Heart left ventricle (tissue), 16 donors: Measurements from ENCODE around the gene KRTAP5-6. TPM values are rescaled to one million over a fixed set of nuclear protein-coding genes. Genes with fewer than 3 reads are reported as not detected.
"Not testable (repeated sequence)": the region's sequence is repeated elsewhere in the genome, so short reads cannot be mapped to it uniquely, and the experiment has no call there.

Source experiments
- ATAC-seq, 4 donors: fragments of 200-7000 bp; cut with Tn5 transposase; one replicate each; pipeline ENCODE4 v1.9.1; 2020 to 2022; ENCODE audit warnings: moderate library complexity in 4 of 4, mild to moderate bottlenecking in 3 of 4, moderate number of reproducible peaks in 1 of 4
- DNase-seq, 5 donors: peaks; one replicate each; pipeline ENCODE4 v3.0.0-alpha.2; 2020
- H3K27ac ChIP-seq, 12 donors: fragments of 200-600 bp; sonication (generic) in 4 of 12; one replicate each; pipeline versions ENCODE4 v1.5.0 to v1.8.0; 2016 to 2022; ENCODE audit warnings: mild to moderate bottlenecking in 2 of 12
- H3K27me3 ChIP-seq, 9 donors: fragments of 200-600 bp; sonication (generic) in 2 of 9; one replicate each; pipeline versions ENCODE4 v1.5.1 to v1.8.0; 2016 to 2022; ENCODE audit warnings: mild to moderate bottlenecking in 3 of 9
- H3K36me3 ChIP-seq, 9 donors: fragments of 200-600 bp; sonication (generic) in 2 of 9; one replicate each; pipeline versions ENCODE4 v1.5.0 to v1.8.0; 2018 to 2022; ENCODE audit warnings: mild to moderate bottlenecking in 2 of 9
- H3K4me1 ChIP-seq, 12 donors: fragments of 200-600 bp; sonication (generic) in 4 of 12; one replicate each; pipeline versions ENCODE4 v1.5.0 to v1.8.0; 2016 to 2022; ENCODE audit warnings: mild to moderate bottlenecking in 3 of 12
- H3K4me3 ChIP-seq, 12 donors: fragments of 200-600 bp; sonication (generic) in 4 of 12; one replicate each; pipeline versions ENCODE4 v1.5.0 to v1.8.0; 2017 to 2022; ENCODE audit warnings: mild to moderate bottlenecking in 9 of 12, moderate library complexity in 4 of 12
- H3K9me3 ChIP-seq, 12 donors: fragments of 200-600 bp; sonication (generic) in 4 of 12; one replicate each; pipeline versions ENCODE4 v1.5.0 to v1.8.0; 2016 to 2022; ENCODE audit warnings: mild to moderate bottlenecking in 1 of 12
- POLR2A ChIP-seq, 2 donors: fragments of 450-650 bp; IDR thresholded peaks; one replicate each; pipeline ENCODE4 v1.6.1; 2017; ENCODE audit warnings: antibody characterized with exemption in 2 of 2, mild to moderate bottlenecking in 2 of 2, moderate library complexity in 2 of 2
- WGBS, 4 donors: extraction: QIAGEN DNeasy Blood & Tissue Kit in 2 of 4; methylation state at CpG; one replicate each; pipeline versions ENCODE4 v1.1.5 to v1.1.7; 2013 to 2018; 5-methylcytosine and 5-hydroxymethylcytosine counted together
- intact Hi-C, 10 donors: fragments of 100-400 bp; cut with DNase I; formaldehyde crosslinking; loops; one replicate each; pipeline versions ENCODE4 v1.11.1 to v1.14.2; 2022
- polyA plus RNA-seq, 2 donors: library from polyadenylated mRNA; stranded (reverse); fragments of 200-250 nt; gene quantifications; one replicate each; pipeline ENCODE4 v1.2.3, GENCODE V29; 2013
- total RNA-seq, 9 donors: library from RNA; depleted of rRNA in 2 of 9; stranded (reverse); fragments of >200 nt in 2 of 9; fragmentation: NEBNext Ultra II Directional in 3 of 9; extraction: Animal tissue kit (Norgen Biotek cat#: 25700) in 3 of 9; gene quantifications; one replicate each; pipeline versions ENCODE4 v1.1.0 to v1.2.4, GENCODE V29; 2016 to 2023
- TF ChIP-seq, protein P1 (sequence below), 12 donors: fragments of 200-600 bp; sonication (generic) in 4 of 12; IDR thresholded peaks; one replicate each; pipeline versions ENCODE4 v1.5.0 to v1.8.0; 2018 to 2022; ENCODE audit warnings: antibody characterized with exemption in 12 of 12, mild to moderate bottlenecking in 5 of 12
- donor health status: ischemic (EF 13 %, LVEDD 7.1; RV severe dilation, severe dysfunction).
- donor health status: healthy with polysubstance abuse.
- donor health status: DM: no; HTN: yes; CAD: no.
- donor health status: DM: no; HTN: no; CAD: no.
- donor health status: ischemic (EF 25% LVEDD 6.9; RV normal size, moderate dysfunction).
- donor health status: ischemic (EF 25% LVEDD 5.7; RV mildly dilated, moderate dysfunction).
- donor health status: healthy.
- donor health status: DM: yes; HTN: yes; CAD: no.
- donor health status: ischemic (EF 35%, LVEDD 5.7; RV mildly dilated, moderate dysfunction).
- donor health status: nonischemic (EF 11% LVEDD 7.7; RV severe dilation, severe dysfunction).
- donor health status: DM: yes; HTN: yes; CAD: no.
- donor health status: PGD.
- donor health status: ischemic (EF 29% LVEDD 5.4; RV normal size, mild dysfunction).
- donor health status: nonischemic (EF 23%, LVEDD 6.1; RV moderate dilation, normal function).

KRTAP5-6 gene
- total and polyA plus RNA-seq, 11 donors: not detected

GRCh38 chr11:1669546-1670218 lies 27.3 kb upstream of the KRTAP5-6 start:
- peak in 2 of 4 donors; percentile 62 to 66 for ATAC-seq
- DNase-seq: no peak
- H3K9me3 ChIP-seq: no peaks in the 10 kb centered on the region
- H3K4me1 ChIP-seq: peaks cover 0 to 11% (median 0%) of the 10 kb centered on the region in 12 donors
- intact Hi-C loops: no loop called here
- WGBS, 4 donors: 47 to 59% (median 54%) methylated on average over 20 to 21 of the region's 21 CpGs
- H3K4me3 ChIP-seq: no peak overlapping the region
- TF ChIP-seq, protein P1, sequence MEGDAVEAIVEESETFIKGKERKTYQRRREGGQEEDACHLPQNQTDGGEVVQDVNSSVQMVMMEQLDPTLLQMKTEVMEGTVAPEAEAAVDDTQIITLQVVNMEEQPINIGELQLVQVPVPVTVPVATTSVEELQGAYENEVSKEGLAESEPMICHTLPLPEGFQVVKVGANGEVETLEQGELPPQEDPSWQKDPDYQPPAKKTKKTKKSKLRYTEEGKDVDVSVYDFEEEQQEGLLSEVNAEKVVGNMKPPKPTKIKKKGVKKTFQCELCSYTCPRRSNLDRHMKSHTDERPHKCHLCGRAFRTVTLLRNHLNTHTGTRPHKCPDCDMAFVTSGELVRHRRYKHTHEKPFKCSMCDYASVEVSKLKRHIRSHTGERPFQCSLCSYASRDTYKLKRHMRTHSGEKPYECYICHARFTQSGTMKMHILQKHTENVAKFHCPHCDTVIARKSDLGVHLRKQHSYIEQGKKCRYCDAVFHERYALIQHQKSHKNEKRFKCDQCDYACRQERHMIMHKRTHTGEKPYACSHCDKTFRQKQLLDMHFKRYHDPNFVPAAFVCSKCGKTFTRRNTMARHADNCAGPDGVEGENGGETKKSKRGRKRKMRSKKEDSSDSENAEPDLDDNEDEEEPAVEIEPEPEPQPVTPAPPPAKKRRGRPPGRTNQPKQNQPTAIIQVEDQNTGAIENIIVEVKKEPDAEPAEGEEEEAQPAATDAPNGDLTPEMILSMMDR (IDR thresholded peaks at IDR 0.05): no peak
- peaks cover 0 to 32% (median 4%) of the 10 kb centered on the region in 9 donors for H3K27me3 ChIP-seq
- H3K27ac ChIP-seq: no peak overlapping the region
- H3K36me3 ChIP-seq: no peaks in the 10 kb centered on the region

GRCh38 chr11:1670457-1670856 lies 26.5 kb upstream of the KRTAP5-6 start:
- 91 to 100% (median 98%) methylated on average over 1 of the region's 1 CpG for WGBS, 4 donors
- Histone ChIP-seq H3K4me1 (peaks cover 0 to 11% (median 0%) of the 10 kb centered on the region in 12 donors), H3K27me3 (peaks cover 0 to 37% (median 4%) of the 10 kb centered on the region in 9 donors)
- DNase-seq, H3K4me3 ChIP-seq, H3K9me3 ChIP-seq, H3K27ac ChIP-seq, ATAC-seq, H3K36me3 ChIP-seq, intact Hi-C loops: not testable (repeated sequence)

DNA sequence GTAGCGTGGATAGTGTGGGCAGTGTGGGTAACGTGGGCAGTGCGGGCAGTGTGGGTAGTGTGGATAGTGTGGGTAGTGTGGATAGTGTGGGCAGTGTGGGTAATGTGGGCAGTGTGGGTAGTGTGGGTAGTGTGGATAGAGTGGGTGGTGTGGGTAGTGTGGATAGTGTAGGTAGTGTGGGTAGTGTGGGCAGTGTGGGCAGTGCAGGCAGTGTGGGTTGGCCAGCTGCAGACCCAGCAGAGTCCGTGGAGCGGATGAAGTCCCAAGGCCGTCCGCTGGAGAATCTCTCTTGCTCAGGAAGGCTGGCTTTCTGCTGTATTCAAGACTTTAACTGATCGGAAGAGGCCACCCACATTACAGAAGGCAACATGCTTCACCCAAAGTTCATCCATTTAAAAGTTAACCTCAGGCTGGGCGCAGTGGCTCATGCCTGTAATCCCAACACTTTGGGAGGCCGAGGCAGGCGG lies 26.1 kb upstream of the KRTAP5-6 start:
- no peak overlapping the region for H3K4me3 ChIP-seq
- TF ChIP-seq POLR2A (IDR thresholded peaks at IDR 0.05): no peak
- TF ChIP-seq, protein P1 (IDR thresholded peaks at IDR 0.05): no peak
- no peaks in the 10 kb centered on the region for H3K9me3 ChIP-seq
- intact Hi-C loops: no loop called here
- H3K27ac ChIP-seq: no peak overlapping the region
- H3K36me3 ChIP-seq: no peaks in the 10 kb centered on the region
- peaks cover 0 to 37% (median 8%) of the 10 kb centered on the region in 9 donors for H3K27me3 ChIP-seq
- DNase-seq (no peak), ATAC-seq (no peak)
- WGBS, 4 donors: 88 to 94% (median 91%) methylated on average over 11 of the region's 11 CpGs
- peaks cover 0 to 11% (median 0%) of the 10 kb centered on the region in 12 donors for H3K4me1 ChIP-seq

DNA sequence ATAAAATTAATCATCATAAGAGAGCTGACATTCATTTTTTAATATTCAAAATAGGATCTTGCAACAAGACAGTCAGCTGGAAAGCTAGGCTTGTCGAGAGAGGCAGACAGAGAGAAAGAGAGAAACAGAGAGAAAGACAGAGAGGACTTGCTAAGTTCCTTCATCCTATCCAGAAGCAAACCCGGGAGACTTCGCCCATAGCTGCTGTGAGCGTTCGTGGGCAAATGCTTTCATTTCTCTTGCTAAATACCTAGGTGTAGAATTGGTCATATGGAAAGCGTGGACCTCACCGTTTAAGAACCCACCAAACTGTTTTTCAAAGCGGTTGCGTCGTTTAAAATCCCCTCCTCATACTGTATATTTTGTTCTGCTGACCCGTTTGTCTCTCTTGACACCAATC lies 25.3 kb upstream of the KRTAP5-6 start:
- ATAC-seq: no peak
- intact Hi-C loops: no loop called here
- H3K27ac ChIP-seq: no peak overlapping the region
- WGBS, 4 donors: 77 to 86% (median 80%) methylated on average over 11 of the region's 11 CpGs
- H3K36me3 ChIP-seq: no peaks in the 10 kb centered on the region
- no peaks in the 10 kb centered on the region for H3K9me3 ChIP-seq
- no peak for DNase-seq
- peaks cover 0 to 39% (median 12%) of the 10 kb centered on the region in 9 donors for H3K27me3 ChIP-seq
- TF ChIP-seq, protein P1 (IDR thresholded peaks at IDR 0.05): no peak
- no peak for TF ChIP-seq POLR2A (IDR thresholded peaks at IDR 0.05)
- H3K4me3 ChIP-seq: no peak overlapping the region
- peaks cover 0 to 11% (median 0%) of the 10 kb centered on the region in 12 donors for H3K4me1 ChIP-seq
